Amniotic epithelial cell (primary cell): ENCODE results near the gene PLEKHH1.
A peak's percentile ranks its signal among the peaks of the same experiment; 100 is the strongest.
"Not testable (repeated sequence)": the region's sequence is repeated elsewhere in the genome, so short reads cannot be mapped to it uniquely, and the experiment has no call there.

Source experiments
- DNase-seq: peaks from one replicate; pipeline ENCODE4 v3.0.0-alpha.2; 2010; ENCODE audit warnings: low read depth

The PLEKHH1 gene

GRCh38 chr14:67583711-67584644 lies 50.9 kb downstream of the PLEKHH1 start:
- peak; percentile 48 for DNase-seq

GRCh38 chr14:67584978-67585377 lies 51.9 kb downstream of the PLEKHH1 start:
- DNase-seq = no peak

GRCh38 chr14:67586369-67586768 lies 53.3 kb downstream of the PLEKHH1 start:
- no peak for DNase-seq

- no peak for DNase-seq
Observed at GRCh38 chr14:67589204-67589770, 56.2 kb downstream of the PLEKHH1 start.

DNA sequence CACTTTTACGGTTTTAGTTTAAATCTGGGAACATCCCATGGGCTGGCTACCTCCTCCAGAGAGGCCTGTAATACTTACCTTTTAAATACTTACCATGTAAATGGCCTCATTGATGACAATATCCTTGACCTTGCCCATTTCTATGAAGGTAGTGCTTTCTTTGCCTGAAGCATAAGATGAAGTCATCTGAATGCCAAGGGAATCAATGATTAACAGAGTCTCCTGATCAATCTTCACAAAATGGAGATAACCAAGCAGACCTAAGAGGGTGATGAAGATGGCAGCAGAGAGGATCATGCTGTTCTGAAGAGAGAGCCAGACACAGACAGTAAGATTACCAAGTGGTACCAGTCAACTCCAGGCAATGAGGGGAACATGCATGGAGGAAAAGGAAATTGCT lies 60.6 kb downstream of the PLEKHH1 start:
- DNase-seq = not testable (repeated sequence)

GRCh38 chr14:67595392-67595791 lies 62.3 kb downstream of the PLEKHH1 start:
- DNase-seq = no peak

DNA sequence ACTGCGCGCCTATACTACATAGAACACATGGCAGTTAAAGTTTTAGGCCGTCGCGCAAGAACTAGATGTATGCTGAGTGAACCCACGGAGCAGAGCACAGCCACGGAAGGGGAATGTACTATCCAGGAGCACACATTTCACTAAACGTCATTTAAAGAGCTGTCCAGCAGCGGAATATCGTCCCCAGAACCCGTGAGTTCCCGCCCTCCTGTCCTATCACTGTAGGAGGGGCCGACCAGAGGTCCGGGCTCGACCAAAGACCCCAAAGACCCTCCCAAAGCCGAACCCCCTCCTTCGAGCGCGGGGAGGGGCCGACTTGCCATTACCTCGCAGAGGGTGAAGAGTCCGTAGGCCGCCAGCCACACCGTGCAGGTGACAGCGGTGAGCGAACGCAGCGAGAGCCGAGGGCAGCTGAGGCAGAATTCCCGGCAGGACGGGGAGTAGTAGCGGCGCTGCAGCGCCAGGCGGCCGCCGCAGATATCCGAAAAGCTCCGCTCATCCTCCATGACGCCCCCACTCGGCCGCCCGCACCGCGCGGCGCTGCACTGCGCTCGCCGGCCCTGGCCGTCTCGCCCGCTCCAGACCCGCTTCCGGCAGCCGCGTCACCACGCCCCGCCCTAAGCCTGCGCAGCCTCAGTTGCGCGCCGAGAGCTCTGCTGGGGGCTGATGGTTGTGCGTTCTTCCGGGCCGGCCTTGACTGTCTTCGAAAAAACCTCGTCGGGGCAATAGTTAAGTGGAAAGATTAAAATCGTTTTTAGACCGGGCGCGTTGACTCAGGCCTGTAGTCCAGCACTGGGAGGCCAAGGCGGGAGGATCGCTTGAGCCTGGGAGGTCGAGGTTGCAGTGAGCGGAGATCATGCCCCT lies 66.8 kb downstream of the PLEKHH1 start, which contains the start of gene PIGH:
Gene PIGH, minus strand, starts transcription at position 571 of the 864 bp plus-strand sequence. Its CDS starts 65 bp downstream, at position 506.
- peak; percentile 80 for DNase-seq

- not testable (repeated sequence) for DNase-seq
Observed at GRCh38 chr14:67600562-67600974, 67.5 kb downstream of the PLEKHH1 start.

DNA sequence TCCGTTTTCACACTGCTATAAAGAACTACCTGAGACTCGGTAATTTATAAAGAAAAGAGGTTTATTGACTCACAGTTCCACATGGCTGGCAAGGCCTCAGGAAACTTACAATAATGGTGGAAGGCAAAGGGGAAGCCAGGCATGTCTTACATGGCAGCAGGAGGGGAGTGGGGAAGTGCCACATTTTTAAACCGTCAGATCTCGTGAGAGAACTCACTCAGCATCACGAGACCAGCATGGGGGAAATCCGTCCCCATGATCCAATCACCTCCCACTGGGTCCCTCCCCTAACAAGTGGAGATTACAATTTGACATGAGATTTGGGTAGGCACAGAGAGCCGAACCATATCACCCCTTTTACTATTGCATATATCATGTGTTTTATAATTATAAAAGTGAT lies 69.0 kb downstream of the PLEKHH1 start:
- DNase-seq = no peak

DNA sequence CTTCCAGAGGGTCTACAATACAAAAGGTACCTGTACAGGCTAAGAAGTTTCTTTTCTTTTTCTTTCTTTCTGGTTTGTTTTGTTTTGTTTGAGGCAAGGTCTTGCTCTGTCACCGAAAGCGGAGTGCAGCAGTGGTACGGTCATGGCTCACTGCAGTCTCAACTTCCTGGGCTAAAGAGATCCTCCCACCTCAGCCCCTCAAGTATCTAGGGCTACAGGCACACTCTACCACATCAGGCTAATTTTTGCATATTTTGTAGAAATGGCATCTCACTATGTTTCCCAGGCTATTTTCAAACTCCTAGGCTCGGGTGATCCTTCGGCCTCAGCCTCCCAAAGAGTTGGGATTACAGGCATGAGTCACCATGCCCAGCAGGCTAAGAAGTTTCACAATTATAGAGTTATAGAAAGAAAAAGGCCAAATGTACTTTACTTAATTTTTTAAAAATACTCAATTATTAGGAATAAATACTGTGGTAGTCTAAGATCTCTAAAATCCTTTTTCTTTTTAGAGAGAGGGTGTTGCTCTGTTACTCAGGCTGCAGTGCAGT lies 70.0 kb downstream of the PLEKHH1 start:
- DNase-seq = peak; percentile 65

DNA sequence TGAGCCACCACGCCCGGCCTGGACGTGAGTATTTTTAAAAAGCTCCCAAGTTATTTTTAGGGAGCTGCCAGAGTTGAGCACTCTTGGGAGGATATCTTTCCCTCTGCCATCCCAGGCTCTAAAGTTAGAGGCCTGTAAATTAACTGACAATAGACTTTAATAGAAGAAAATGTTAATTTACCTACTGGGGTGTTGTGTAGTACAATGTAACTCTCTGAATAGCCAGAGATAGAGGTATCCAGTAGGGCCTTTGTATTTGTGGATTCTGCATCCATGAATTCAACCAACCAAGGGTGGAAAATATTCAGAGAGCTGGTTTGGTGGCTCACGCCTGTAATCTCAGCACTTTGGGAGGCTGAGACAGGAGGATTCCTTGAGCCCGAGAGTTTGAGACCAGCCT lies 74.6 kb downstream of the PLEKHH1 start:
- DNase-seq = no peak

- no peak for DNase-seq
Observed at GRCh38 chr14:67609642-67610310, 76.7 kb downstream of the PLEKHH1 start.

DNA sequence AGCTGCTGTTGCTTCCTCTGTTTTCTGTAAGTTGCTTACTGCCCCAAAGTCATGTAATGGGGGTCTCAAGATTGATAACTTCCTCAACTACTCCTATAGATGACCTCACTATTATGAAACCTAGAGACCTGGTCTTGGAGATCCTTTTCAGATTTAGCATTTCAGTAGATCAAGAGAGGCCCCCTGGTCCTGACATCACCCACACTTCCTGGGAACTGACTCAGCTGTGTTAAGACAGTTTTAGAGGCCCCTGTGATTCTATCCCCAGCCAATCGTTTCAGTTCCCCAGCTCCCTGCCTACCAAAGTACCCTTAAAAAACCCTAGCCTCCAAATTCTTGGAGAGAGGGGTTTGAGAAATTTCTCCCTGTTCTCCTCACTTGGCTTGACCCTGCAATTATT lies 77.4 kb downstream of the PLEKHH1 start:
- no peak for DNase-seq

GRCh38 chr14:67618617-67619063 lies 85.5 kb downstream of the PLEKHH1 start:
- DNase-seq = peak; percentile 80

DNA sequence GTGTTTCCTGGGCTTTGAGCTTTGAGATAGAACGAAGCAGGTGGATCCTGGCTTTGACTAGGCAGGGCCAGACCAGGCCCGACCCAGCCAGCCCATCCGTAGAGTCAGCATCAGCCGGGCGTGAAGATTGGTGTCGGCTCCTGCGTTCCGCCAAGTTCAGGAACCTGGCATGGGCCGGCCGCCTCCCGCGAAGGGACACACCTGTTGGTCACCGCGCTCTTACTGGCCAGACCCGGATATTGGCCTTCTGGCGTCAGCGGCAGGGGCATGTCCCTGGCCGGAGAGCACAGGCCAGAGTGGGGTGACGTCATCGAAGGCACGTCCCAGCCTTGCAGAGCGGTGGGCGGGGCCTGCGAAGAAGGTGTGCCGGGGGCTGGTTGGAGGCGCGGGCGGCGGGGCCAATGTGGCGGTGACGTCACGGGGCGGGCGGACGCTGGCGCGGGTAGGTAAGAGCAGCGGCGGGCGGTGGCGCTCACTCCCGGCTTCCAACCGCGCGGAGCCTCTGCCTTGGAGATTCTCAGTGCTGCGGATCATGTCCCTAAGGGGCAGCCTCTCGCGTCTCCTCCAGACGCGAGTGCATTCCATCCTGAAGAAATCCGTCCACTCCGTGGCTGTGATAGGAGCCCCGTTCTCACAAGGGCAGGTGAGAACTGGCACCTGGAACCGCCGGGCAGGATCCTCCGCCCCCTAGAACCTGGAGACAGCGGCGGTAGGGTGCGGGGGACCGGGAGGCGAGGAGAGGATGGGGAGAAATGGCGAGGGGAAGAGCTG lies 86.5 kb downstream of the PLEKHH1 start, which contains the start of gene ARG2:
Gene ARG2, plus strand, starts transcription at position 475 of the 771 bp plus-strand sequence. Its CDS starts 58 bp downstream, at position 533.
- peak; percentile 86 for DNase-seq

DNA sequence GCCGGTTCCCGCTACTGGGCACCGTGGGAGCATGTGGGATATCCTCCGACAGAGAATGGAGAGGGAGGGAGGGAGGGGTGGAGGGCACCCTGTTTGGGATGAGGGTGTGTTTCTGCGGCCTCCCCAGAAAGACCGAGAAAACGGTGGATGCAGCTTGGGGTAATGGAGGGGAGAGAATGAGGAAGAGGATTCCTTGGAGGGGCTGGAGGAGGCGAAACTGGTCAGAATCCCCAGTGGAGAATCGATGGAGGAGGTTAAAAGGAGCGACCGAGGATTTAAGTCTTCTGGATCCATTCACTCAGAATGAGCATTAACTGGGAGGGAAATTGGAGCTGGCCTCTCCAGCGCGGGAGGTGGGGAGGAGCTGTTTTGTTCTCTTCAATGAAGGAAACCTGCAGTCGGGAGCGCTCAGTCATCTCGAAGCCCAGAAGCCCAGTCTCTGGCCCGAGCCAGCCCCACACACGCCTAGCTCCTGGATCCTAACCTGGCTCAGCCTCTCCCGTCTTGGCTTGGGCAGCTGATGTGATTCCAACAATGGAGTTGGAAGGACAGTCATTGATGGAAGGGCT lies 87.2 kb downstream of the PLEKHH1 start:
- no peak for DNase-seq

GRCh38 chr14:67622675-67623074 lies 89.6 kb downstream of the PLEKHH1 start:
- DNase-seq = peak; percentile 95

- peak; percentile 70 for DNase-seq
Observed at GRCh38 chr14:67623114-67623513, 90.0 kb downstream of the PLEKHH1 start.

GRCh38 chr14:67626131-67626530 lies 93.0 kb downstream of the PLEKHH1 start:
- not testable (repeated sequence) for DNase-seq

DNA sequence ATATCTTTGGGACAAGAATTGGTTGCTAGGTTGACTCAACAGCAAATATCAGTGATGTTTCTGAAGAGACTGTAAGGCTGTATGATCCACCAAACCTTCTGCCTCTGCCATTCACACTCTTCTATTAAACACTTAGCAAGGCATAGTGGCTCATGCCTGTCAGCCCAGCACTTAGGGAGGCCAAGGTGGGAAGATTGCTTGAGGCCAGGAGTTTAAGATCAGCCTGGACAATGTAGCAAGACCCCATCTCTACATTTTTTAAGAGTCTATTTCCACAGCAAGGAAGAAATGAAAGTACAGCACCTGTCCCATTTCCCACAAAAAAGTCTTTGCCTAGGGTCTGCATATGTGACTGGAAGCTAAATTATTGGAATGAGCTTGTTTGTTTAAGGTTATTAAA lies 94.4 kb downstream of the PLEKHH1 start:
- DNase-seq = no peak
